ENCODE results near the gene ATRIP. TPM values are rescaled to one million over a fixed set of nuclear protein-coding genes. Genes with fewer than 3 reads are reported as not detected.

ATRIP gene
- total and polyA plus RNA-seq, 2 donors from 2014 or later = 5.4 to 6.7 TPM

GRCh38 chr3:48418651-48419050, 27.9 kb upstream of the ATRIP start:
- peaks cover 6 to 63% (median 35%) of the 10 kb centered on the region in 3 donors for H3K36me3 ChIP-seq (ENCODE audit: control insufficient read depth in 2 of 3, insufficient read depth in 3 of 3, low read length in 3 of 3)
- no peaks in the 10 kb centered on the region for H3K27me3 ChIP-seq (ENCODE audit: control insufficient read depth, insufficient read depth, low read length)
- no peak overlapping the region for H3K27ac ChIP-seq (ENCODE audit: low read depth in 2 of 2, low read length in 2 of 2)
- intact Hi-C loops (cut with DNase I) = no loop called here
- H3K9me3 ChIP-seq (ENCODE audit: control insufficient read depth in 2 of 3, insufficient read depth in 1 of 3, low read length in 3 of 3) = no peaks in the 10 kb centered on the region
- FAIRE-seq (no peak), DNase-seq (peak in 1 of 5 donors; percentile 55)
- no peak overlapping the region for H3K9ac ChIP-seq (ENCODE audit: low read length in 3 of 3)
- peaks cover 0 to 18% (median 0%) of the 10 kb centered on the region in 3 donors for H3K4me1 ChIP-seq (ENCODE audit: control insufficient read depth in 2 of 3, insufficient read depth in 2 of 3, low read depth in 1 of 3, low read length in 3 of 3)
- TF ChIP-seq CTCF (IDR thresholded peaks at IDR 0.05; ENCODE audit: borderline replicate concordance, extremely low read depth, insufficient read depth) = no peak
- H3K4me3 ChIP-seq (ENCODE audit: low read length in 3 of 3) = no peak overlapping the region

GRCh38 chr3:48419149-48419548, 27.4 kb upstream of the ATRIP start:
- FAIRE-seq (no peak), DNase-seq (peak in 1 of 5 donors; percentile 63)
- intact Hi-C loops (cut with DNase I) = no loop called here

GRCh38 chr3:48419597-48419996, 26.9 kb upstream of the ATRIP start:
- H3K27ac ChIP-seq (ENCODE audit: low read depth in 2 of 2, low read length in 2 of 2) = no peak overlapping the region
- intact Hi-C loops (cut with DNase I) = no loop called here
- peaks cover 2 to 59% (median 29%) of the 10 kb centered on the region in 3 donors for H3K36me3 ChIP-seq (ENCODE audit: control insufficient read depth in 2 of 3, insufficient read depth in 3 of 3, low read length in 3 of 3)
- H3K27me3 ChIP-seq (ENCODE audit: control insufficient read depth, insufficient read depth, low read length) = no peaks in the 10 kb centered on the region
- no peak overlapping the region for H3K4me3 ChIP-seq (ENCODE audit: low read length in 3 of 3)
- FAIRE-seq (no peak), DNase-seq (peak in 1 of 5 donors; percentile 60)
- H3K9ac ChIP-seq (ENCODE audit: low read length in 3 of 3) = no peak overlapping the region
- no peak for TF ChIP-seq CTCF (IDR thresholded peaks at IDR 0.05; ENCODE audit: borderline replicate concordance, extremely low read depth, insufficient read depth)
- H3K9me3 ChIP-seq (ENCODE audit: control insufficient read depth in 2 of 3, insufficient read depth in 1 of 3, low read length in 3 of 3) = no peaks in the 10 kb centered on the region
- peaks cover 0 to 25% (median 2%) of the 10 kb centered on the region in 3 donors for H3K4me1 ChIP-seq (ENCODE audit: control insufficient read depth in 2 of 3, insufficient read depth in 2 of 3, low read depth in 1 of 3, low read length in 3 of 3)

More at GRCh38 chr3:48419149-48419548, 27.4 kb upstream of the ATRIP start:
- Histone ChIP-seq H3K36me3 (ENCODE audit: control insufficient read depth in 2 of 3, insufficient read depth in 3 of 3, low read length in 3 of 3) (peaks cover 3 to 59% (median 32%) of the 10 kb centered on the region in 3 donors), H3K9ac (ENCODE audit: low read length in 3 of 3) (no peak overlapping the region), H3K27ac (ENCODE audit: low read depth in 2 of 2, low read length in 2 of 2) (no peak overlapping the region), H3K4me3 (ENCODE audit: low read length in 3 of 3) (no peak overlapping the region), H3K4me1 (ENCODE audit: control insufficient read depth in 2 of 3, insufficient read depth in 2 of 3, low read depth in 1 of 3, low read length in 3 of 3) (peaks cover 0 to 21% (median 0%) of the 10 kb centered on the region in 3 donors), H3K27me3 (ENCODE audit: control insufficient read depth, insufficient read depth, low read length) (no peaks in the 10 kb centered on the region), H3K9me3 (ENCODE audit: control insufficient read depth in 2 of 3, insufficient read depth in 1 of 3, low read length in 3 of 3) (no peaks in the 10 kb centered on the region)
- no peak for TF ChIP-seq CTCF (IDR thresholded peaks at IDR 0.05; ENCODE audit: borderline replicate concordance, extremely low read depth, insufficient read depth)

- no peaks in the 10 kb centered on the region for H3K9me3 ChIP-seq (ENCODE audit: control insufficient read depth in 2 of 3, insufficient read depth in 1 of 3, low read length in 3 of 3)
- no peak overlapping the region for H3K9ac ChIP-seq (ENCODE audit: low read length in 3 of 3)
- H3K36me3 ChIP-seq (ENCODE audit: control insufficient read depth in 2 of 3, insufficient read depth in 3 of 3, low read length in 3 of 3) = peaks cover 2 to 50% (median 20%) of the 10 kb centered on the region in 3 donors
- no peak for TF ChIP-seq CTCF (IDR thresholded peaks at IDR 0.05; ENCODE audit: borderline replicate concordance, extremely low read depth, insufficient read depth)
- H3K27ac ChIP-seq (ENCODE audit: low read depth in 2 of 2, low read length in 2 of 2) = no peak overlapping the region
- DNase-seq (no peak), FAIRE-seq (no peak)
- no peak overlapping the region for H3K4me3 ChIP-seq (ENCODE audit: low read length in 3 of 3)
- no peaks in the 10 kb centered on the region for H3K27me3 ChIP-seq (ENCODE audit: control insufficient read depth, insufficient read depth, low read length)
- intact Hi-C loops (cut with DNase I) = no loop called here
- peaks cover 0 to 33% (median 12%) of the 10 kb centered on the region in 3 donors for H3K4me1 ChIP-seq (ENCODE audit: control insufficient read depth in 2 of 3, insufficient read depth in 2 of 3, low read depth in 1 of 3, low read length in 3 of 3)
Measured at GRCh38 chr3:48420561-48420960, 26.0 kb upstream of the ATRIP start.
